K562 (cell line): ENCODE measurements around the gene RDH16. TPM values are rescaled to one million over a fixed set of nuclear protein-coding genes. Genes with fewer than 3 reads are reported as not detected.

Experiments
- CHD7 ChIP-seq: fragments of 200-600 bp; sonication (generic); IDR thresholded peaks from one replicate; pipeline ENCODE4 v1.6.1; 2012; ENCODE audit warnings: mild to moderate bottlenecking, low read depth, low read length, inconsistent platforms
- LCOR ChIP-seq: sonication (generic); formaldehyde crosslinking; IDR thresholded peaks from 2 replicates; pipeline ENCODE4 v1.8.0; 2022; ENCODE audit warnings: mild to moderate bottlenecking, missing genetic modification reagents
- NCOA6 ChIP-seq: fragments of 450-650 bp; IDR thresholded peaks from 2 replicates; pipeline ENCODE4 v1.6.1; 2017; ENCODE audit warnings: mild to moderate bottlenecking
- OTX1 ChIP-seq: fragments of 450-650 bp; formaldehyde crosslinking; IDR thresholded peaks from 2 replicates; pipeline ENCODE4 v1.4.0; 2022; ENCODE audit warnings: mild to moderate bottlenecking
- PHF20 ChIP-seq: fragments of 450-650 bp; IDR thresholded peaks from 2 replicates; pipeline ENCODE4 v1.6.1; 2018; ENCODE audit not compliant: partially characterized antibody
- PML ChIP-seq: IDR thresholded peaks from 2 replicates; pipeline ENCODE4 v1.6.1; 2012; ENCODE audit warnings: low read length, inconsistent platforms
- RBFOX2 ChIP-seq: fragments of 200-400 bp; formaldehyde crosslinking; IDR thresholded peaks from 2 replicates; pipeline ENCODE4 v1.6.1; 2017; ENCODE audit warnings: low read depth, mild to moderate bottlenecking, low read length, moderate library complexity
- TCF3 ChIP-seq: sonication (generic); formaldehyde crosslinking; IDR thresholded peaks from 2 replicates; pipeline ENCODE4 v1.4.0; 2020; ENCODE audit warnings: mild to moderate bottlenecking, missing genetic modification reagents
- polyA plus RNA-seq, 8 experiments: library from polyadenylated mRNA; depleted of rRNA in 4 of 8; stranded (reverse) in 5 of 8; unstranded in 3 of 8; fragments of >200 nt; fragmentation: Nextera tagmentation in 2 of 8; fragmentation: Illumina TruSeq in 1 of 8; extraction: Ambion mirVana in 2 of 8; extraction: Trizol in 1 of 8; gene quantifications; 2 replicates each; pipeline versions ENCODE4 v1.2.1 to v1.2.3, GENCODE V29; 2011 to 2014; ENCODE audit warnings: inconsistent platforms in 1 of 8, missing spikeins in 1 of 8
- total RNA-seq, 7 experiments: library from RNA; depleted of rRNA in 6 of 7; stranded (reverse); fragments of >200 nt in 6 of 7; fragmentation: Illumina TruSeq in 2 of 7; extraction: Trizol in 2 of 7; gene quantifications; 2 replicates each; pipeline versions ENCODE4 v1.2.1 to v1.2.3, GENCODE V29; 2011 to 2021; ENCODE audit warnings: low replicate concordance in 1 of 7

RDH16 gene
- total and polyA plus RNA-seq, 9 of the 15 experiments (the other 6 are each of a cell fraction or from before 2014, with no cell fraction given): 0.11 to 0.52 (median 0.22) TPM; not detected in 1

DNA sequence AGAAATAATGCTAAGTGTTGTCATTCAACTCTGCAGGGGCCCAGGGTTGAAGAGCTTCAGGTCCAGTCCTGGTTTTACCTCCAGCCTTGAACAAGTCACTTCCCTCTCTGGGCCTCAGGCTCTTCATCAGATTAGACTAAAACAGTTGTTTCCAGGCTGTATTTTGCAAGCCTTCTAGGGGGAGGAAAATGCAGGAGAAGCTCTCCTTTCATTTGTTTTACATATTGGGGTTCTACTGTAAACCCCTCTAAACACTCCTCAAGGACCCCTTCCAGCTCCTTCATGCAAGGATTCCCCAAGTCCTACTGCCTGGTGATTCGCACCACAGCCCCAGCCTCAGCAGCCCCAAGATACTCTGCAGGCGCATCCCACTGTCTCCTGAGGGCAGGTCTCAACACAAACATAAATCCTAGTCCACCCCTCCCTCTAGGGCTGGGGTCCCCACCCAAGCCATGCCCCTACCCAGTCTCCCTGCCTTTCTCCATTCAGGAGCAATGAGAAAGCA is 25.9 kb downstream of the RDH16 start (continued):
- TF ChIP-seq PML (peak; percentile 52; the same call in 1 of the 2 replicates), OTX1 (CRISPR knock-in tag) (no peak), TCF3 (CRISPR knock-in tag) (0 out of 2 replicates have a peak, but pooled peaks have one; percentile 12), NCOA6 (peak; percentile 52; the same call in 1 of the 2 replicates), CHD7 (no peak), RBFOX2 (no peak), PHF20 (no peak), LCOR (CRISPR knock-in tag) (no peak)
